Activated T-helper 2 cell treated with anti-CD3 and anti-CD28 coated beads, Interferon-gamma antibody, Interleukin-2, Interleukin-4, amounts not matched to agents 10 μg/mL and 5 μg/mL and 100 μg/mL, durations not matched to agents 14 hours and 24 hours and 36 hours (primary cell): ENCODE measurements around the gene ST6GALNAC3. TPM values are rescaled to one million over a fixed set of nuclear protein-coding genes. Genes with fewer than 3 reads are reported as not detected.

Experiments
- DNase-seq: peaks from one replicate; pipeline ENCODE4 v3.0.0; 2021; ENCODE audit warnings: low spot score
- H3K27ac Mint-ChIP-seq: one replicate; pipeline ENCODE4 v1.8.0; 2021; ENCODE audit warnings: mixed read lengths
- H3K27me3 Mint-ChIP-seq: one replicate; pipeline ENCODE4 v1.8.0; 2021; ENCODE audit warnings: low read depth, mixed read lengths
- H3K36me3 Mint-ChIP-seq: one replicate; pipeline ENCODE4 v1.8.0; 2021; ENCODE audit warnings: low read depth, mixed read lengths
- H3K4me1 Mint-ChIP-seq: one replicate; pipeline ENCODE4 v1.8.0; 2021; ENCODE audit warnings: low read depth, mixed read lengths
- H3K4me3 Mint-ChIP-seq: one replicate; pipeline ENCODE4 v1.8.0; 2021; ENCODE audit warnings: low read depth, mild to moderate bottlenecking, moderate library complexity, mixed read lengths
- H3K9me3 Mint-ChIP-seq: one replicate; pipeline ENCODE4 v1.8.0; 2021; ENCODE audit warnings: mixed read lengths
- intact Hi-C: fragments of 100-400 bp; cut with micrococcal nuclease; formaldehyde crosslinking; loops from one replicate; pipeline ENCODE4 v1.15.1; 2023
- total RNA-seq: library from RNA; stranded (reverse); gene quantifications from 2 replicates; pipeline ENCODE4 v1.2.3, GENCODE V29; 2022

The ST6GALNAC3 gene
- total RNA-seq, 1 donor from 2014 or later, result not detected

GRCh38 chr1:76274718-76275117 lies 200.2 kb downstream of the ST6GALNAC3 start:
- intact Hi-C loops, result no loop called here
- no peak for DNase-seq
- H3K27ac Mint-ChIP-seq, result no peak overlapping the region

GRCh38 chr1:76278711-76279100 lies 204.2 kb downstream of the ST6GALNAC3 start:
- Mint-ChIP-seq H3K4me1 (peaks cover 10% of the 10 kb centered on the region), H3K27ac (no peak overlapping the region), H3K27me3 (peaks cover 4% of the 10 kb centered on the region), H3K4me3 (no peak overlapping the region), H3K36me3 (no peaks in the 10 kb centered on the region), H3K9me3 (no peaks in the 10 kb centered on the region)
- intact Hi-C loops, result no loop called here
- DNase-seq, result no peak

More at GRCh38 chr1:76274718-76275117, 200.2 kb downstream of the ST6GALNAC3 start:
- H3K36me3 Mint-ChIP-seq, result no peaks in the 10 kb centered on the region
- peaks cover 31% of the 10 kb centered on the region for H3K4me1 Mint-ChIP-seq
- peaks cover 6% of the 10 kb centered on the region for H3K27me3 Mint-ChIP-seq
- H3K9me3 Mint-ChIP-seq, result no peaks in the 10 kb centered on the region
- no peak overlapping the region for H3K4me3 Mint-ChIP-seq

DNA sequence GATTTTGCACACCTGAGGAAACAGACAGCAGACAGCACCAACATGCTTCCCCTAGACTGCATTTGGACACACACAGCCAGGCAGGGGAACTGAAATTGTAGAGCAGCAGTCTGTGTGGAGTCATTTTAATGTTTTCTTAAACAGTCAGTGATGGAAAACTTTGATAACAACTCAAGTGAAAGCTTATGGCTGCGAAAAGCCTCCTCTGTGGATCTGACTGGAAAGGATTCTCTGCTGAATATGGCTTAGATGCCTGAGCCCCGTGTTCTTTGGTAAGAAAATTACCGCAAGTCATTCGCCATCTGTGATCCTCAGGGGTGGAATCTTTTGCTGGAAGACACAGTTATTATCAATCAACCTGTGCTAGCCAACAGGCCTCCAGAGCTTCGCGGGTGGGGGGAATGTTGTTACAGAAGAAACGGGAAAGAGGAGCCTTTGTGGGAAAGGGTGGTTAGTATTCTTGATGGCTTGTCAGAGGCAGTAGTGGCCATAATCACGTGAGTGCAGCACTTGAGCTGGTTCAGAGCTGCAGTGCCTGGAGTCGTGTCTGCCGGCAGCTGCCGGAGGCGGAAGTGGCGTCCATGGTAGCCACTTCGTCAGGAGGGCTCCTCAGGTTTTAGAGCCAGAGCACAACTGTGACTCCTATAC lies 204.7 kb downstream of the ST6GALNAC3 start:
- no peaks in the 10 kb centered on the region for H3K36me3 Mint-ChIP-seq
- no peak for DNase-seq
- intact Hi-C loops, result no loop called here
- no peaks in the 10 kb centered on the region for H3K9me3 Mint-ChIP-seq
- no peak overlapping the region for H3K27ac Mint-ChIP-seq
- no peak overlapping the region for H3K4me3 Mint-ChIP-seq
- H3K4me1 Mint-ChIP-seq, result peaks cover 7% of the 10 kb centered on the region
- peaks cover 4% of the 10 kb centered on the region for H3K27me3 Mint-ChIP-seq

- H3K4me3 Mint-ChIP-seq, result no peak overlapping the region
- no peaks in the 10 kb centered on the region for H3K36me3 Mint-ChIP-seq
- peaks cover 4% of the 10 kb centered on the region for H3K27me3 Mint-ChIP-seq
- H3K27ac Mint-ChIP-seq, result no peak overlapping the region
- intact Hi-C loops, result no loop called here
- peaks cover 20% of the 10 kb centered on the region for H3K4me1 Mint-ChIP-seq
- DNase-seq, result no peak
- H3K9me3 Mint-ChIP-seq, result no peaks in the 10 kb centered on the region
Observed at GRCh38 chr1:76281306-76281705, 206.8 kb downstream of the ST6GALNAC3 start.

DNA sequence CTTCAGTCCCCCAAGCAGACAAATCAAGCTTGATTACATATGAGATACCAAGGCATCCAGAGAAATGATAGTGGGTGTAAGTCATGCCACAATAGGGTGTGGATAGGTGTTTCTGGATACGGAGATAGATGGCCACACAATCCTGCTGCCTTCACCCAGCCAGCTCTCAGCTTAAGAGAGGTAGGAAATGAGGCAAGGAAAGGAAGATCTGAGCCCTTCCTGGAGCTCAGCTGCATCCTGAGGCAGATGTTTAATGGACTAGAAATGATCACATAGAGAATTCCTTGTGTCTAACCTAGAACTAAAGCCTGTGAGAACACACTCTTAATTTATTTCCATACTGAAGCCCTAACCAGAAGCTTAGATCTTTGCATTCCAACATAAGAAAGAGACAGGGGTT lies 210.3 kb downstream of the ST6GALNAC3 start:
- peaks cover 42% of the 10 kb centered on the region for H3K4me1 Mint-ChIP-seq
- intact Hi-C loops, result no loop called here

DNA sequence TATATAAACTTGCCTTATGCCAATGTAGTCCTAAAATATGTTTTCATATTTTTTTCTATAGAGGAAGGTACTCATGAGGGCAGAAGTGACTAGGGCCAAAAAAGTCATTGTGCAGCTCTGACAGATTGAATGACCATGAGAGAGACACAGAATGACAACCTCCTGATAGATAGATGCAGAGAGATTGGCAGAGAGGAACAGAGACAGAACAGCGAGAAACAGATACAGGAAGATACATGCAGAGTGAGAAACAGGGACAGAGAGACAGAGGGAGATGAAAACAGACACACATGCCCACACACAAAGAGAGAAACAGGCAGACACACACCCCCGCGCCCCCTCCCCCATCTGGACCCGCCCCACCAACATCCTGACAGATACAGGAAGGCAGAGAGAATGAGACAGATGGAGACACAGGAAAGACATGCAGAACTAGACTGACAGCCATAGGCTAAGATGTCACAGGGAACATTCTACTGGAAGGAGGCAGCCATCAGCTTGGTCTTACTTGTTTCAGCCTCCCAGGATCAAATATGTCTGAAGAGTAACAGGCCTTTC lies 211.1 kb downstream of the ST6GALNAC3 start:
- Mint-ChIP-seq H3K9me3 (no peaks in the 10 kb centered on the region), H3K27ac (peak overlapping the region; percentile 33), H3K4me3 (no peak overlapping the region), H3K27me3 (no peaks in the 10 kb centered on the region), H3K4me1 (peaks cover 48% of the 10 kb centered on the region), H3K36me3 (no peaks in the 10 kb centered on the region)
- DNase-seq, result no peak
- intact Hi-C loops, result no loop called here

More for the DNA sequence above, 210.3 kb downstream of the ST6GALNAC3 start:
- Mint-ChIP-seq H3K9me3 (no peaks in the 10 kb centered on the region), H3K36me3 (no peaks in the 10 kb centered on the region), H3K27ac (no peak overlapping the region), H3K27me3 (peaks cover 3% of the 10 kb centered on the region), H3K4me3 (no peak overlapping the region)
- no peak for DNase-seq

DNA sequence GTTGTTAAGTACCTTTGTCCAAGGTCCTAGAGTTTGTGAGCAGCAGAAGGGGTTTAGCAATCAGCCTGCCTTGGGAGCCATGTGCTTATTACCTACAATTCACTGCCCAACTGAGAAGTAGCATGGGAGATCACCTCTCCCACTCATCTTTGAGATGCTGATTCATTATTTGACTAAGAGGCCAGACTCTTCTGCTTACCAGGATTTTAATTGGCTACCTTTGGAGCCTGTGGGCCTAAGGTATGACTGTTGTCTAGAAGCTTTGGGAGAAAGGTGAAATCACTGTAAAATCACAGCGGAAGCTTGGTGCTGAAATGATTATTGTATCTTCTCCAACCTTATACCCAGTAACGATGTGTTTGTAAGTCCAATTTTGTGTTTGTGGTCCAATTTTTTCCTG lies 213.4 kb downstream of the ST6GALNAC3 start:
- H3K9me3 Mint-ChIP-seq, result no peaks in the 10 kb centered on the region
- intact Hi-C loops, result no loop called here
- no peaks in the 10 kb centered on the region for H3K27me3 Mint-ChIP-seq
- H3K27ac Mint-ChIP-seq, result no peak overlapping the region
- H3K4me3 Mint-ChIP-seq, result no peak overlapping the region
- peaks cover 55% of the 10 kb centered on the region for H3K4me1 Mint-ChIP-seq
- DNase-seq, result no peak
- H3K36me3 Mint-ChIP-seq, result no peaks in the 10 kb centered on the region

DNA sequence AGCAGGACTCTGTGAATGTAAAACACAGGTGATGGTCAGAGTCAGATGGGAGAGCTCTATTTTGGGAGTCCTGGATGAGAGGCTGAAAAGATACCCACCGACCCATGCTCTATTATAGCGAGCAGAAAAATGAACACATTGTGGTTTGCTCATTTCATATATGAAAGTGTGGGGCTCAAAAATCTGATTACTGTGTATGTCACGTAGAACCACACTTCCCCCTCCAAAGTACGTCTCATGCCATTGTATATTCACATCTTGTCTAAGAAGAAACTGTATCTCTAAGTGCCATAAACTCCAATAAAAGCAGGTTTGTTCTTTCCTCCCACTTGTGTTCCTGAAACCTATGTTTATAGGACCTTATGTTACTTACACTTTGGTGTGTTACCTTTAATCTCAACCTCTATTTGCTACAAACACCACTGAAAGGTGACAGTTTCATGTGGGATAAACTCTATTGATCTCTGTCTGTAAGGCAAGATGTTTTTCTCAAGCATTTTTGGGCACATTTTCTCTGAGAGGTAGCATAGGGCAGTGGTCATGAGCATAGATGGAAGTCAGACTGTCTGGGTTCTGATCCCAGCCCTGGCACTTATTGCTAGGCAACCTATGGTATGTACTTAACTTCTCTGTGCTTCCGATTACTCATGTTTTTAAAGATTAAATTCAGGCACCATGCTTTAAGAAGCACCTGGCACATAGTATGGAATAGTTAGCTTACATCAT lies 214.4 kb downstream of the ST6GALNAC3 start:
- no peak for DNase-seq
- peaks cover 65% of the 10 kb centered on the region for H3K4me1 Mint-ChIP-seq
- intact Hi-C loops, result no loop called here

DNA sequence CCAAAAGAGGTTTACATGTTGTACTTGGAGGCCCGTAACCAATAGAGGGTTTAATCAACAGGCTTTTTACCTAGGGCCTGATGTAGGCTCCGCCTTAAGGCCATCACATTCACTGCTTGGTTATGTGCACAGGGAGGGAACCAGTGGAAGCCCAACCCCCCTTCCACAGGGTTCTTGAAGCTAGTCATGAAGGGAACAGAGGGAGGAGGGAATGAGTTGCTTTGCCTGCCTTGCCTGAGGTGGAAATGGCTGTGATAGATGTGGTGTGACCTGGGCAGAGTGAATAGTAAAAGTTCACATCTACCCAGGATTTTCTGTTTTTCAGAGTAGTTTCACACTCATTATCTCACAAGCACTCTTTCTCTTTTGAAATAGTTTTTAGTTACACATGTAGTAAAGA lies 215.1 kb downstream of the ST6GALNAC3 start:
- intact Hi-C loops, result loop anchor here (5.0 to 10.0 kb wide), 4 partner anchors 32 to 265 kb away; no protein-coding TSS in a partner anchor
- Mint-ChIP-seq H3K27ac (no peak overlapping the region), H3K4me1 (peaks cover 67% of the 10 kb centered on the region)

More for the DNA sequence above, 214.4 kb downstream of the ST6GALNAC3 start:
- Mint-ChIP-seq H3K27me3 (no peaks in the 10 kb centered on the region), H3K9me3 (no peaks in the 10 kb centered on the region), H3K36me3 (no peaks in the 10 kb centered on the region), H3K27ac (peak overlapping the region; percentile 11), H3K4me3 (no peak overlapping the region)

DNA sequence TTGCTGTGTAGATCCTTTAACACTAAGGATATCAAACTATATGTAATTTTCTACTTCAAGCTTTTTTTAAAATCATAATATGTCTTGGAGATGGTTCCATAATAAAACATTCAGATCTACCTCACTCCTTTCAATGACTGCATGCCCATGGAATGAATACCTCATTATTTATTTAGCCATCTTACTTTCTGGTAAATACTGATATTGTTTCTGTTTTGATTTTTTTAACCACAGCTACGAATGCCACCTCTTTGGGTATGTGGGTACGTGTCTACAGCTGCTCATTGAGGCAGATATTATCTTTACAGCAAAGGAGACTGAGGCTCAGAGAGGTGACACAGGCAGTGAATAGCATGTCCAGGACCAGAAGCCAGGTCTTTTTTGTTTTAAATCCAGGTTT lies 215.7 kb downstream of the ST6GALNAC3 start:
- DNase-seq, result no peak
- no peaks in the 10 kb centered on the region for H3K36me3 Mint-ChIP-seq
- H3K4me1 Mint-ChIP-seq, result peaks cover 68% of the 10 kb centered on the region
- H3K27ac Mint-ChIP-seq, result no peak overlapping the region
- no peaks in the 10 kb centered on the region for H3K9me3 Mint-ChIP-seq
- intact Hi-C loops, result loop anchor here (5.0 to 10.0 kb wide), 4 partner anchors 33 to 265 kb away; no protein-coding TSS in a partner anchor
- H3K27me3 Mint-ChIP-seq, result no peaks in the 10 kb centered on the region
- no peak overlapping the region for H3K4me3 Mint-ChIP-seq

More for the DNA sequence above, 215.1 kb downstream of the ST6GALNAC3 start:
- no peak for DNase-seq
- Mint-ChIP-seq H3K4me3 (no peak overlapping the region), H3K9me3 (no peaks in the 10 kb centered on the region), H3K36me3 (no peaks in the 10 kb centered on the region), H3K27me3 (no peaks in the 10 kb centered on the region)

GRCh38 chr1:76291191-76291590 lies 216.6 kb downstream of the ST6GALNAC3 start:
- Mint-ChIP-seq H3K9me3 (no peaks in the 10 kb centered on the region), H3K27ac (no peak overlapping the region), H3K36me3 (no peaks in the 10 kb centered on the region), H3K4me3 (no peak overlapping the region), H3K4me1 (peaks cover 67% of the 10 kb centered on the region), H3K27me3 (no peaks in the 10 kb centered on the region)
- no peak for DNase-seq
- intact Hi-C loops, result loop anchor here (5.0 to 10.0 kb wide), 4 partner anchors 34 to 266 kb away; no protein-coding TSS in a partner anchor

GRCh38 chr1:76291737-76292136 lies 217.2 kb downstream of the ST6GALNAC3 start:
- no peak overlapping the region for H3K4me3 Mint-ChIP-seq
- no peak overlapping the region for H3K27ac Mint-ChIP-seq
- no peaks in the 10 kb centered on the region for H3K36me3 Mint-ChIP-seq
- intact Hi-C loops, result loop anchor here (5.0 to 10.0 kb wide), 4 partner anchors 34 to 267 kb away; no protein-coding TSS in a partner anchor
- peaks cover 63% of the 10 kb centered on the region for H3K4me1 Mint-ChIP-seq
- no peak for DNase-seq
- H3K9me3 Mint-ChIP-seq, result no peaks in the 10 kb centered on the region
- H3K27me3 Mint-ChIP-seq, result no peaks in the 10 kb centered on the region
